Activated CD4-positive, alpha-beta T cell treated with anti-CD3 and anti-CD28 coated beads for 4 hours (primary cell): ENCODE results near the gene SLC25A1.
"Not testable (repeated sequence)": the region's sequence is repeated elsewhere in the genome, so short reads cannot be mapped to it uniquely, and the experiment has no call there.

ENCODE experiments used
- DNase-seq, 2 donors: peaks; one replicate each; pipeline ENCODE4 v3.0.0-alpha.2; 2020

SLC25A1 gene

GRCh38 chr22:19158649-19159048 lies 19.9 kb downstream of the SLC25A1 start:
- not testable (repeated sequence) for DNase-seq

GRCh38 chr22:19156109-19156508 lies 22.4 kb downstream of the SLC25A1 start:
- DNase-seq: not testable (repeated sequence)

GRCh38 chr22:19152942-19153883 lies 25.3 kb downstream of the SLC25A1 start:
- DNase-seq: no peak

GRCh38 chr22:19151329-19152191 lies 27.0 kb downstream of the SLC25A1 start:
- no peak for DNase-seq

- no peak for DNase-seq
Observed at GRCh38 chr22:19150482-19151328, 27.8 kb downstream of the SLC25A1 start.

GRCh38 chr22:19149991-19150390 lies 28.5 kb downstream of the SLC25A1 start, which contains the start of gene GSC2:
Gene GSC2 (minus strand): TSS chr22:19150292. CDS start chr22:19150283, 9 bp downstream.
- DNase-seq: no peak

- DNase-seq: no peak
Observed at GRCh38 chr22:19149047-19149883, 29.3 kb downstream of the SLC25A1 start.

GRCh38 chr22:19148417-19149046 lies 30.0 kb downstream of the SLC25A1 start:
- no peak for DNase-seq

GRCh38 chr22:19147195-19147780 lies 31.2 kb downstream of the SLC25A1 start:
- no peak for DNase-seq

GRCh38 chr22:19146215-19146968 lies 32.1 kb downstream of the SLC25A1 start:
- no peak for DNase-seq

- DNase-seq: no peak
Observed at GRCh38 chr22:19143967-19144400, 34.6 kb downstream of the SLC25A1 start.

GRCh38 chr22:19143212-19143611 lies 35.3 kb downstream of the SLC25A1 start:
- no peak for DNase-seq

GRCh38 chr22:19142394-19142793 lies 36.1 kb downstream of the SLC25A1 start:
- DNase-seq: no peak

- DNase-seq: no peak
Observed at GRCh38 chr22:19139974-19140373, 38.6 kb downstream of the SLC25A1 start.

- no peak for DNase-seq
Observed at GRCh38 chr22:19139001-19139356, 39.6 kb downstream of the SLC25A1 start.

GRCh38 chr22:19138217-19139000 lies 40.1 kb downstream of the SLC25A1 start:
- DNase-seq: no peak

GRCh38 chr22:19137384-19138216 lies 40.9 kb downstream of the SLC25A1 start:
- DNase-seq: no peak

GRCh38 chr22:19136915-19137314 lies 41.6 kb downstream of the SLC25A1 start:
- DNase-seq: no peak
